ENCODE measurements around the gene TMEM151A.
"Not testable (repeated sequence)": the region's sequence is repeated elsewhere in the genome, so short reads cannot be mapped to it uniquely, and the experiment has no call there.

The TMEM151A gene

GRCh38 chr11:66294626-66295620, 3.2 kb downstream of the TMEM151A start:
- no peak overlapping the region for H3K4me3 ChIP-seq (ENCODE audit: low read length)
- no peak for DNase-seq (ENCODE audit: low read depth)
- TF ChIP-seq CTCF (IDR thresholded peaks at IDR 0.05; ENCODE audit: insufficient read depth, low read depth, low read length, missing control alignments) = no peak

GRCh38 chr11:66297610-66298009, 5.9 kb downstream of the TMEM151A start:
- no peak for TF ChIP-seq CTCF (IDR thresholded peaks at IDR 0.05; ENCODE audit: insufficient read depth, low read depth, low read length, missing control alignments)
- no peak overlapping the region for H3K4me3 ChIP-seq (ENCODE audit: low read length)
- no peak for DNase-seq (ENCODE audit: low read depth)

- no peak overlapping the region for H3K4me3 ChIP-seq (ENCODE audit: low read length)
- no peak for TF ChIP-seq CTCF (IDR thresholded peaks at IDR 0.05; ENCODE audit: insufficient read depth, low read depth, low read length, missing control alignments)
- no peak for DNase-seq (ENCODE audit: low read depth)
These were observed 7.5 kb downstream of the TMEM151A start for GRCh38 chr11:66299186-66299585.

DNA sequence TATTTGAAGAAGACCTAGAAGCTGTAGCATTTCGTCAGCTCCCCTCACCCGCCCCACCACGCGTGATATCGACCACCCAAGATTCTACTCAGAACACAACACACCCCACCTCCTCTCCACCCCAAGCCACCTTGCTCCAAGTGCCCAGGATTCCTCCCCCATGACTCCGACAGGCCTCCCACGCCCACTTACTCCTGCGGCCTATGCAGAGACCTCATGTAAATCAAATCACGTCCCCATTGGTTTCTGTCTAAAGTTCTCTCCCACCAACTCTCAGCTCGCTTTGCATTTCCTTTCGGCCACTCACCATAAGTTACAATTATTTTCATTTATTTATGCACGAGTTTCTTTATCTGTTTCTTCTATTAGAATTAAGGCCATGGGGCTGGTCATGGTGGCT, 11.0 kb downstream of the TMEM151A start:
- no peak for TF ChIP-seq CTCF (IDR thresholded peaks at IDR 0.05; ENCODE audit: insufficient read depth, low read depth, low read length, missing control alignments)
- DNase-seq (ENCODE audit: low read depth) = no peak
- no peak overlapping the region for H3K4me3 ChIP-seq (ENCODE audit: low read length)

GRCh38 chr11:66309475-66309874, 17.8 kb downstream of the TMEM151A start:
- no peak for TF ChIP-seq CTCF (IDR thresholded peaks at IDR 0.05; ENCODE audit: insufficient read depth, low read depth, low read length, missing control alignments)
- no peak for DNase-seq (ENCODE audit: low read depth)

GRCh38 chr11:66310324-66310723, 18.6 kb downstream of the TMEM151A start:
- no peak for DNase-seq (ENCODE audit: low read depth)
- no peak overlapping the region for H3K4me3 ChIP-seq (ENCODE audit: low read length)
- no peak for TF ChIP-seq CTCF (IDR thresholded peaks at IDR 0.05; ENCODE audit: insufficient read depth, low read depth, low read length, missing control alignments)

More at GRCh38 chr11:66309475-66309874, 17.8 kb downstream of the TMEM151A start:
- H3K4me3 ChIP-seq (ENCODE audit: low read length) = no peak overlapping the region

DNA sequence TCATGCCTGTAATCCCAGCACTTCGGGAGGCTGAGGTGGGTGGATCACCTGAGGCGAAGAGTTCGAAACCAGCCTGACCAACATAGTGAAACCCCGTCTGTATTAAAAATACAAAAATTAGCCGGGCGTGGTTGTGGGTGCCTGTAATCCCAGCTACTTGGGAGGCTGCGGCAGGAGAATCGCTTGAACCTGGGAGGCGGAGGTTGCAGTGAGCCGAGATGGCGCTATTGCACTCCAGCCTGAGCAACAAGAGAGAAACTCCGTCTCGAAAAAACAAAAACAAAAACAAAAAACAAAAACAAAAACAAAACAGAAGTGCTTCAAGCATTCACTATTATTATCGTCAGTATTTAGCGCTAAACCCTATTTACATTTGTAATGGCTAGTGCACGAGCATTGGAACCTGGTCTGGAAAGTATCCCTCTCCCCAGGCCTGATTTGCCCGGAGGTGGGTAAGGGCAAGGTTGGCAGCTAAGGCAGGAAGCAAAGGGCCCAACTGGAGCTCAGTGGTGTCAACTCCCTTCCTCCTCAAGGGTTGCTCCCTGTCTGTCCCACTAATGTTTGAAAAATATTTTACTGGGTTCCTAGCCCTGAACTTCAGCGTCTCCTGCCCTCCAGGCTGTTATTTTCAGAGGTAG, 19.2 kb downstream of the TMEM151A start:
- H3K4me3 ChIP-seq (ENCODE audit: low read length); DNase-seq (ENCODE audit: low read depth): not testable (repeated sequence)
